CD4-positive, alpha-beta T cell (primary cell): ENCODE results near the gene PLCB1. TPM values are rescaled to one million over a fixed set of nuclear protein-coding genes. Genes with fewer than 3 reads are reported as not detected.

Experiments used
- ATAC-seq: fragments of 200-7000 bp; cut with Tn5 transposase; one replicate; pipeline ENCODE4 v1.10.0; 2022; ENCODE audit warnings: mild to moderate bottlenecking; ENCODE audit not compliant: poor library complexity
- CTCF ChIA-PET: fragments of 350-600 bp; sonication (Branson Sonifier 250); formaldehyde crosslinking; loops from one replicate; lab custom pipeline; 2021; ENCODE audit warnings: antibody characterized with exemption, inconsistent platforms; lab: Charles Lee
- POLR2A ChIA-PET: fragments of 350-600 bp; sonication (Branson Sonifier 250); formaldehyde crosslinking; loops from one replicate; lab custom pipeline; 2021; ENCODE audit warnings: antibody characterized with exemption, inconsistent platforms; lab: Charles Lee
- DNase-seq, 14 experiments: peaks; one replicate each; pipeline ENCODE4 v3.0.0-alpha.2; 2013 to 2020; ENCODE audit warnings: mixed read lengths in 2 of 14
- H3K27ac ChIP-seq, 2 donors: one replicate each; pipeline versions ENCODE4 v1.5.1 to v1.7.0; 2013; ENCODE audit warnings: low read length in 2 of 2, low read depth in 1 of 2, mild to moderate bottlenecking in 1 of 2
- H3K27me3 ChIP-seq, 2 experiments: 1 replicate in 1 of 2; 2 replicates in 1 of 2; pipeline versions ENCODE4 v1.6.1 to v1.7.0; 2013; ENCODE audit warnings: low read length in 2 of 2, control low read depth in 1 of 2, mild to moderate bottlenecking in 1 of 2, moderate library complexity in 1 of 2; ENCODE audit not compliant: insufficient read depth in 2 of 2, control insufficient read depth in 1 of 2
- H3K36me3 ChIP-seq: one replicate; pipeline ENCODE4 v1.6.1; 2013; ENCODE audit warnings: low read length, control low read depth; ENCODE audit not compliant: insufficient read depth
- H3K4me1 ChIP-seq: one replicate; pipeline ENCODE4 v1.6.1; 2013; ENCODE audit warnings: low read length, control low read depth; ENCODE audit not compliant: insufficient read depth
- H3K4me3 ChIP-seq: one replicate; pipeline ENCODE4 v1.5.1; 2013; ENCODE audit warnings: mild to moderate bottlenecking, low read length, moderate library complexity
- H3K9me3 ChIP-seq, 2 experiments: 1 replicate in 1 of 2; 2 replicates in 1 of 2; pipeline versions ENCODE4 v1.6.1 to v1.7.0; 2013; ENCODE audit warnings: low read length in 2 of 2, mild to moderate bottlenecking in 2 of 2, control low read depth in 1 of 2, moderate library complexity in 1 of 2; ENCODE audit not compliant: control insufficient read depth in 1 of 2, insufficient read depth in 1 of 2
- H3K27ac Mint-ChIP-seq: one replicate; pipeline ENCODE4 v1.8.0; 2020; ENCODE audit warnings: mixed read lengths
- H3K27me3 Mint-ChIP-seq: one replicate; pipeline ENCODE4 v1.8.0; 2021; ENCODE audit warnings: mixed read lengths
- H3K36me3 Mint-ChIP-seq: one replicate; pipeline ENCODE4 v1.8.0; 2021; ENCODE audit warnings: low read depth, mixed read lengths
- H3K4me1 Mint-ChIP-seq: one replicate; pipeline ENCODE4 v1.8.0; 2021; ENCODE audit warnings: low read depth, mixed read lengths
- H3K4me3 Mint-ChIP-seq: one replicate; pipeline ENCODE4 v1.8.0; 2020; ENCODE audit warnings: mild to moderate bottlenecking, mixed read lengths
- H3K9me3 Mint-ChIP-seq: one replicate; pipeline ENCODE4 v1.8.0; 2020; ENCODE audit warnings: mixed read lengths
- CTCF ChIP-seq: fragments of 200-600 bp; IDR thresholded peaks from one replicate; pipeline ENCODE4 v1.8.0; 2022; ENCODE audit warnings: antibody characterized with exemption, mild to moderate bottlenecking
- intact Hi-C, 2 experiments: fragments of 100-400 bp; cut with DNase I in 1 of 2; cut with micrococcal nuclease in 1 of 2; formaldehyde crosslinking; loops; one replicate each; pipeline versions ENCODE4 v1.15.1 to v1.9.0; 2023 to 2025; cut with DNase I, micrococcal nuclease
- total RNA-seq, 174 experiments: library from RNA in 2 of 174; stranded (reverse) in 2 of 174; gene quantifications; one replicate each; pipeline ENCODE4 v1.2.3 and lab custom pipeline; 2021 to 2026

PLCB1 gene
- total RNA-seq, 2 experiments from 2014 or later, result 3.8 to 5.6 TPM

DNA sequence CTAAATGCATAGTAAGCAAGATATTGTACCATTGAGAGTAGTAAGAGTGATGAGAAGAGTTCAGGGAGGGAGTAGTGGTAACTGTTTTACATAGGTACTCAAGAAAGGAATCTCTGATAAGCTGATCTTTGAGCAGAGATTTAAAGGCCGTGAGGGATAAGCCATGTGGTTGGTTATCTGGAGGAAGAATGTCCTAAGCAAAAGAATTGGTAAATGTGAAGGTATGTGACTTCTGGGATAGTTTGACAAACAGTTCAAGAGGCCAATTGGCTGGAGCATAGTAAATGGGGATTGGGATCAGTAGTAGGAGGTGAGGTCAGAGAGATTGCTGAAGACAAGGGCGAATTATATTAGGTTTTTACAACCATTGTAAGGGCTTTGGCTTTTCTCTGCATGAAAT, 40.1 kb downstream of the PLCB1 start:
- DNase-seq (no peak), ATAC-seq (no peak)
- Mint-ChIP-seq H3K4me1 (no peaks in the 10 kb centered on the region), H3K4me3 (no peak overlapping the region), H3K27me3 (no peaks in the 10 kb centered on the region), H3K27ac (no peak overlapping the region), H3K9me3 (no peaks in the 10 kb centered on the region), H3K36me3 (no peaks in the 10 kb centered on the region)
- H3K9me3 ChIP-seq, result no peaks in the 10 kb centered on the region
- intact Hi-C loops, result no loop called here
- no peaks in the 10 kb centered on the region for H3K4me1 ChIP-seq
- H3K36me3 ChIP-seq, result no peaks in the 10 kb centered on the region
- ChIA-PET POLR2A (no interaction called here), CTCF (no interaction called here)
- no peaks in the 10 kb centered on the region for H3K27me3 ChIP-seq
- no peak overlapping the region for H3K4me3 ChIP-seq
- H3K27ac ChIP-seq, result no peak overlapping the region
- no peak for TF ChIP-seq CTCF

- Histone ChIP-seq H3K27ac (no peak overlapping the region), H3K9me3 (no peaks in the 10 kb centered on the region), H3K36me3 (no peaks in the 10 kb centered on the region), H3K27me3 (no peaks in the 10 kb centered on the region), H3K4me3 (no peak overlapping the region), H3K4me1 (no peaks in the 10 kb centered on the region)
- ChIA-PET POLR2A (no interaction called here), CTCF (no interaction called here)
- no peak overlapping the region for H3K27ac Mint-ChIP-seq
- no peak for TF ChIP-seq CTCF
- intact Hi-C loops, result no loop called here
- DNase-seq (no peak), ATAC-seq (no peak)
- no peaks in the 10 kb centered on the region for H3K9me3 Mint-ChIP-seq
- no peaks in the 10 kb centered on the region for H3K4me1 Mint-ChIP-seq
- no peak overlapping the region for H3K4me3 Mint-ChIP-seq
- no peaks in the 10 kb centered on the region for H3K36me3 Mint-ChIP-seq
- no peaks in the 10 kb centered on the region for H3K27me3 Mint-ChIP-seq
These were observed 43.9 kb downstream of the PLCB1 start for GRCh38 chr20:8175741-8176675.

DNA sequence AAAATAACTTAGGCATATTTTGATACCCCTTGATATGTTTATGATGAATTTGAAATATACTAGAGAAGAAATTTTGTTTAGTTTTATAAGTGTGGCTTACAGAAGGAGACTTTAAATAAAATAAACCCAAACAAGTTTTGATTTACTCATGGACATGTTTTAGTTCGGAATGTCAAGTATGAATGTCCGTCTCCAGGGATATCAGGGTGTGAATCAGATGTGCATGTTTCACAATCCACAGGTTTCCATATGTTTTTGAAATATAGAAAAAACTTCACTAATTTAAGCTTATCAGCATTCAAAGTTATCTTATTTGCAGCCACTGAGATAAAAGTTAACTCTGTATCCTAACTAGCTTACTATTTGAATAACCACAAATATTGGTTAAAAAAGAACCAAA, 51.5 kb downstream of the PLCB1 start:
- no peaks in the 10 kb centered on the region for H3K9me3 Mint-ChIP-seq
- Histone ChIP-seq H3K27ac (no peak overlapping the region), H3K4me1 (no peaks in the 10 kb centered on the region), H3K36me3 (no peaks in the 10 kb centered on the region), H3K9me3 (no peaks in the 10 kb centered on the region), H3K27me3 (no peaks in the 10 kb centered on the region), H3K4me3 (no peak overlapping the region)
- ATAC-seq, result no peak
- intact Hi-C loops, result no loop called here
- no peak overlapping the region for H3K27ac Mint-ChIP-seq
- no peak for DNase-seq
- ChIA-PET CTCF (no interaction called here), POLR2A (no interaction called here)
- TF ChIP-seq CTCF, result no peak
- H3K4me3 Mint-ChIP-seq, result no peak overlapping the region
- no peaks in the 10 kb centered on the region for H3K4me1 Mint-ChIP-seq
- no peaks in the 10 kb centered on the region for H3K36me3 Mint-ChIP-seq
- H3K27me3 Mint-ChIP-seq, result no peaks in the 10 kb centered on the region
